GM18519 (cell line): ENCODE data around the gene PLA2G4A.

ENCODE experiments used
- ATAC-seq: cut with Tn5 transposase; IDR thresholded peaks from one replicate; pipeline ENCODE4 v1.9.1; 2021; ENCODE audit warnings: mild to moderate bottlenecking, moderate library complexity; ENCODE audit not compliant: unreplicated experiment, low FRiP score

The PLA2G4A gene

GRCh38 chr1:187003353-187003752 lies 174.6 kb downstream of the PLA2G4A start:
- ATAC-seq, result no peak

- no peak for ATAC-seq
These were observed 178.1 kb downstream of the PLA2G4A start for GRCh38 chr1:187006896-187007295.

GRCh38 chr1:187009320-187009719 lies 180.6 kb downstream of the PLA2G4A start:
- ATAC-seq, result no peak

- ATAC-seq, result no peak
These were observed 182.0 kb downstream of the PLA2G4A start for GRCh38 chr1:187010571-187011309.

GRCh38 chr1:187013582-187014200 lies 184.9 kb downstream of the PLA2G4A start:
- no peak for ATAC-seq

- ATAC-seq, result no peak
These were observed 189.5 kb downstream of the PLA2G4A start for GRCh38 chr1:187018291-187018690.

GRCh38 chr1:187027253-187027652 lies 198.5 kb downstream of the PLA2G4A start:
- ATAC-seq, result no peak

GRCh38 chr1:187032316-187032981 lies 203.7 kb downstream of the PLA2G4A start:
- ATAC-seq, result no peak

GRCh38 chr1:187032982-187033692 lies 204.4 kb downstream of the PLA2G4A start:
- no peak for ATAC-seq

GRCh38 chr1:187033693-187034390 lies 205.1 kb downstream of the PLA2G4A start:
- ATAC-seq, result no peak

- no peak for ATAC-seq
These were observed 205.8 kb downstream of the PLA2G4A start for GRCh38 chr1:187034501-187034900.

- no peak for ATAC-seq
These were observed 209.3 kb downstream of the PLA2G4A start for GRCh38 chr1:187037973-187038553.
